ENCODE results near the gene VASH2. TPM values are rescaled to one million over a fixed set of nuclear protein-coding genes. Genes with fewer than 3 reads are reported as not detected.

Gene VASH2
- polyA plus RNA-seq, 1 donor, result 5.1 TPM

- Histone ChIP-seq H3K4me3 (ENCODE audit: low read length) (no peak overlapping the region), H3K27ac (ENCODE audit: low read length) (no peak overlapping the region), H3K36me3 (ENCODE audit: control insufficient read depth, insufficient read depth, low read length) (peaks cover 4% of the 10 kb centered on the region), H3K27me3 (ENCODE audit: control insufficient read depth, insufficient read depth, low read length) (no peaks in the 10 kb centered on the region), H3K9me3 (ENCODE audit: control insufficient read depth, low read depth, low read length) (no peaks in the 10 kb centered on the region), H3K4me1 (ENCODE audit: control insufficient read depth, insufficient read depth, low read length) (no peaks in the 10 kb centered on the region)
- 83% methylated on average over 1 of the region's 8 CpGs for WGBS (ENCODE audit: insufficient coverage, low lambda C conversion rate)
- DNase-seq, result no peak
Measured at GRCh38 chr1:212967801-212968200, 17.5 kb downstream of the VASH2 start.

GRCh38 chr1:212968368-212968863 is 18.1 kb downstream of the VASH2 start:
- no peak for DNase-seq
- Histone ChIP-seq H3K27me3 (ENCODE audit: control insufficient read depth, insufficient read depth, low read length) (no peaks in the 10 kb centered on the region), H3K4me1 (ENCODE audit: control insufficient read depth, insufficient read depth, low read length) (no peaks in the 10 kb centered on the region), H3K36me3 (ENCODE audit: control insufficient read depth, insufficient read depth, low read length) (peaks cover 4% of the 10 kb centered on the region), H3K4me3 (ENCODE audit: low read length) (no peak overlapping the region), H3K9me3 (ENCODE audit: control insufficient read depth, low read depth, low read length) (no peaks in the 10 kb centered on the region), H3K27ac (ENCODE audit: low read length) (no peak overlapping the region)
- WGBS (ENCODE audit: insufficient coverage, low lambda C conversion rate), result no CpG with 5 or more reads among the region's 3 CpGs

DNA sequence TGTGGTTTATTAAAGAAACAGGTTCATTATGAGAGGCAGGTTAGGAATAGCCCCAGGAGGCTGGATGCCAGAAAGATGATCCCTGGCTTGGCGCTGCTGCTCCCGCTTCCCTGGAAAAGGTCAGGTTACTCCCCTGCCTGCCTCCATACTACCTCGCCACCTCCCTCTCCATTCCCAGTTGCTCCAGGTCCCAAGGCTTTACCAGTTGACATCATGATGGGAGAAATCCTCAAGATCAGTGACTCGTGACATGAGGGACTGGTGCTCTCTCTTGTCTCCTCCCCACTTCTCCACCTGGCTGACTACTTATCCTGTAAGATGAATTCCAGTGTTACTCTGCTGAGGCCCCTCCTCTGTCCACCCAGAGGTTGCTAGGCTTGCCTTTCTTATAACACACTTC is 19.7 kb downstream of the VASH2 start:
- Histone ChIP-seq H3K27ac (ENCODE audit: low read length) (no peak overlapping the region), H3K27me3 (ENCODE audit: control insufficient read depth, insufficient read depth, low read length) (no peaks in the 10 kb centered on the region), H3K36me3 (ENCODE audit: control insufficient read depth, insufficient read depth, low read length) (peaks cover 9% of the 10 kb centered on the region), H3K9me3 (ENCODE audit: control insufficient read depth, low read depth, low read length) (no peaks in the 10 kb centered on the region), H3K4me3 (ENCODE audit: low read length) (no peak overlapping the region), H3K4me1 (ENCODE audit: control insufficient read depth, insufficient read depth, low read length) (no peaks in the 10 kb centered on the region)
- no CpG with 5 or more reads among the region's 4 CpGs for WGBS (ENCODE audit: insufficient coverage, low lambda C conversion rate)
- DNase-seq, result no peak

DNA sequence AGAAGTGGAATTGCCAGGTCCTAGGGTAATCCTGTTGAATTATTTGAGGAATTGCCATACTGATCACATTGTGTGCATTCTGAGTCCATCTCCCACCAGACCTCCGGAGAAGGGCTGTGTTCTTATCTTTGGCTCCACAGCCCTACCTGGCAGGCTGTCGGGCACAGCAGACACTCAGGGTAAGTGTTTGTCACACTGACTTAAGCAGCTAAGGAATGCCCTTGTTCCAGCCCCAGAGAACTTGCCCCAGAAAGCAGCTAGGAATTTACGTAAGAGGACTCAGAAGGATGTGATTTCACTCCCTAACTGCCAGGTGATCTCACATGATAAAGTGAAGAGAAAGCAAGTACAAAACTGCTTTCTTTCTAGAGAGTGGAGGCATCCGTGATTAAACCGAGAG is 21.0 kb downstream of the VASH2 start:
- no peak for DNase-seq
- Histone ChIP-seq H3K27me3 (ENCODE audit: control insufficient read depth, insufficient read depth, low read length) (no peaks in the 10 kb centered on the region), H3K4me1 (ENCODE audit: control insufficient read depth, insufficient read depth, low read length) (no peaks in the 10 kb centered on the region), H3K9me3 (ENCODE audit: control insufficient read depth, low read depth, low read length) (no peaks in the 10 kb centered on the region), H3K36me3 (ENCODE audit: control insufficient read depth, insufficient read depth, low read length) (peaks cover 9% of the 10 kb centered on the region), H3K27ac (ENCODE audit: low read length) (no peak overlapping the region), H3K4me3 (ENCODE audit: low read length) (no peak overlapping the region)
- no CpG with 5 or more reads among the region's 5 CpGs for WGBS (ENCODE audit: insufficient coverage, low lambda C conversion rate)

GRCh38 chr1:212973426-212973825 is 23.1 kb downstream of the VASH2 start:
- Histone ChIP-seq H3K27ac (ENCODE audit: low read length) (no peak overlapping the region), H3K27me3 (ENCODE audit: control insufficient read depth, insufficient read depth, low read length) (no peaks in the 10 kb centered on the region), H3K4me1 (ENCODE audit: control insufficient read depth, insufficient read depth, low read length) (no peaks in the 10 kb centered on the region), H3K4me3 (ENCODE audit: low read length) (no peak overlapping the region), H3K36me3 (ENCODE audit: control insufficient read depth, insufficient read depth, low read length) (peaks cover 9% of the 10 kb centered on the region), H3K9me3 (ENCODE audit: control insufficient read depth, low read depth, low read length) (no peaks in the 10 kb centered on the region)
- WGBS (ENCODE audit: insufficient coverage, low lambda C conversion rate), result no CpG with 5 or more reads among the region's 4 CpGs
- DNase-seq, result no peak

DNA sequence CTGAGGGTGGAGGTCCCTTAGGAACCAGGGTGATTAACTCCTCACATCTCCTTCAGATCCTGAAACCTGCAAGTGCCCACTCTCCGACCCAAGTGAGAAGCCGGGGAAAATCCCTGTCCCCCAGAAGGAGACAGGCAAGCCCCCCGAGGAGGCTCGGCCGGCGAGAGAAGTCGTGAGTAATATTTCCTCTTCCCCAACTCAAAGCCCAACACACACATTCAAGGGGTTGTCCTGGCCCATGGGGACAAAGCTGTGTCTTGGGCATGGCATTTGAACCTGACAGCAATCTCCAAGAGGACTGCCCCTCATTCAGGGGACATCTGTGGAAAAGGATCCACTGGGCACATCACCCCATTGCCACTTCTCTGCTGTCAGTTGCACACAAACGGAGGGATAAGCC is 23.6 kb downstream of the VASH2 start:
- WGBS (ENCODE audit: insufficient coverage, low lambda C conversion rate), result no CpG with 5 or more reads among the region's 8 CpGs
- H3K36me3 ChIP-seq (ENCODE audit: control insufficient read depth, insufficient read depth, low read length), result peaks cover 9% of the 10 kb centered on the region
- H3K27ac ChIP-seq (ENCODE audit: low read length), result no peak overlapping the region
- no peak for DNase-seq
- no peaks in the 10 kb centered on the region for H3K4me1 ChIP-seq (ENCODE audit: control insufficient read depth, insufficient read depth, low read length)
- H3K4me3 ChIP-seq (ENCODE audit: low read length), result no peak overlapping the region
- no peaks in the 10 kb centered on the region for H3K9me3 ChIP-seq (ENCODE audit: control insufficient read depth, low read depth, low read length)
- H3K27me3 ChIP-seq (ENCODE audit: control insufficient read depth, insufficient read depth, low read length), result no peaks in the 10 kb centered on the region

DNA sequence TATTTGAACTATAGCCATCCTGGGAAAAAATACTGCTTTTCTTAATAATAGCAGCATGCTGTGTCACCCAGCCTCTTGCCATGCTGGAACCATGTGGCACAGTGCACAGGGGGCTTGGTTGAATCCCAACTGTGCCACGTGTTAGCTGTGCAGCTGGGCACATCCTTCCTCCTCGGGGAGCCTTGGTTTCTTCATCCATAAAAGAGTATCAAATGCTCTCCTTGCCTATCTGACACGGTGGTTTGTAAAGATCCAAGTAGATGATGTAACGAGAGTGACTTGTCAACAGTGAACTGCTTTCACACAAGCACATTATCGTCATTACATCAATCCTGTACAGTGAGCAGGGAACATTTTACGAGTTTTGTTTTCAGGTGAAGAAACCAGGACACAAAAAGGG is 24.4 kb downstream of the VASH2 start:
- no peak overlapping the region for H3K27ac ChIP-seq (ENCODE audit: low read length)
- no peaks in the 10 kb centered on the region for H3K27me3 ChIP-seq (ENCODE audit: control insufficient read depth, insufficient read depth, low read length)
- H3K36me3 ChIP-seq (ENCODE audit: control insufficient read depth, insufficient read depth, low read length), result peaks cover 9% of the 10 kb centered on the region
- H3K4me3 ChIP-seq (ENCODE audit: low read length), result no peak overlapping the region
- no peaks in the 10 kb centered on the region for H3K4me1 ChIP-seq (ENCODE audit: control insufficient read depth, insufficient read depth, low read length)
- no peaks in the 10 kb centered on the region for H3K9me3 ChIP-seq (ENCODE audit: control insufficient read depth, low read depth, low read length)
- no peak for DNase-seq
- WGBS (ENCODE audit: insufficient coverage, low lambda C conversion rate), result no CpG with 5 or more reads among the region's 6 CpGs

- Histone ChIP-seq H3K9me3 (ENCODE audit: control insufficient read depth, low read depth, low read length) (no peaks in the 10 kb centered on the region), H3K36me3 (ENCODE audit: control insufficient read depth, insufficient read depth, low read length) (peaks cover 9% of the 10 kb centered on the region), H3K27ac (ENCODE audit: low read length) (no peak overlapping the region), H3K27me3 (ENCODE audit: control insufficient read depth, insufficient read depth, low read length) (no peaks in the 10 kb centered on the region), H3K4me1 (ENCODE audit: control insufficient read depth, insufficient read depth, low read length) (no peaks in the 10 kb centered on the region), H3K4me3 (ENCODE audit: low read length) (no peak overlapping the region)
- no peak for DNase-seq
- WGBS (ENCODE audit: insufficient coverage, low lambda C conversion rate), result no CpG with 5 or more reads among the region's 10 CpGs
Measured at GRCh38 chr1:212975111-212975918, 25.0 kb downstream of the VASH2 start.

GRCh38 chr1:212976586-212976985 is 26.2 kb downstream of the VASH2 start:
- Histone ChIP-seq H3K9me3 (ENCODE audit: control insufficient read depth, low read depth, low read length) (no peaks in the 10 kb centered on the region), H3K4me3 (ENCODE audit: low read length) (no peak overlapping the region), H3K27me3 (ENCODE audit: control insufficient read depth, insufficient read depth, low read length) (no peaks in the 10 kb centered on the region), H3K4me1 (ENCODE audit: control insufficient read depth, insufficient read depth, low read length) (no peaks in the 10 kb centered on the region), H3K27ac (ENCODE audit: low read length) (no peak overlapping the region), H3K36me3 (ENCODE audit: control insufficient read depth, insufficient read depth, low read length) (peaks cover 9% of the 10 kb centered on the region)
- no peak for DNase-seq
- 67% methylated on average over 1 of the region's 9 CpGs for WGBS (ENCODE audit: insufficient coverage, low lambda C conversion rate)

DNA sequence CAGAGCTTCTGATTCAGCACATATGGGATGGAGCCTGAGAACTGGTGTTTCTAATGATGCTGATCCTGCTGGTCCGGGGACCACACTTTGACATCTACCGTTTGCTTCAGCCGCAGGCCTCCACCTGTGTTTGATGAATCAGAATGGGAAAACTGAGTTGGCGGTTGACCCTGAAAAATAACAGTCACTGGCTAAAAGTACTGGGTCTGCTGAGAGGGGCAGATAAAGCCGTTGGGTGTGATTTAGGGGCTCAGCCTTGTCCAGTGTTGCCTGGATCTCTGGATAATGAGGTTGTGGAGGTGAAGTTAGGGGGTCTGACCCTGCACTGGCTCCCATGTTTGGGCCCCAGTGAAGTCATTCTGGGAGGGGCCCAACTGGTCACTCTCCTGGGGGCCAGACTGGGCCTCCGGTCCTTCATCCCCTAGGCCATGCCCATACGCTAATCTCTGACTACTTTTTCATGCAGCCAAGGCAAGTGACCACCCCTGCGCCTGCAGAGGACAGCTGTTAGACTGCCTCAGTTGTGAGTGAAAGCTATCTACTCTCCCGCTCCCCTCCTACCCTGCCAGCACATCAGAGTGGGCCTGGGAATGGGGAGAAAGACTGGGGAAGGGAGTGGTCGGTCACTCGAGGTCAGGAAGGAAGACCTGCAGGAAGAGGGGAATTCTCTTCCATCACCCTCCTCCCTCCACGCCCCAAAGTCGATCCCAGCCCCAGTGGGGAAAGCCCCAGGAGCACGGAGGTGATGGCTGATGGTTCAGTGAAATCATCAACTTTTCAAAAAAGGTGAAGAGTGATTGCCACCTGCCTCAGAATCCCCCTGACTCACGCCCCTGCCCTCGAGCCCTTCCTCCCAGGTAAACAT is 27.7 kb downstream of the VASH2 start:
- no peaks in the 10 kb centered on the region for H3K27me3 ChIP-seq (ENCODE audit: control insufficient read depth, insufficient read depth, low read length)
- DNase-seq, result no peak
- WGBS (ENCODE audit: insufficient coverage, low lambda C conversion rate), result no CpG with 5 or more reads among the region's 16 CpGs

More for the DNA sequence above, 27.7 kb downstream of the VASH2 start:
- no peak overlapping the region for H3K4me3 ChIP-seq (ENCODE audit: low read length)
- H3K4me1 ChIP-seq (ENCODE audit: control insufficient read depth, insufficient read depth, low read length), result no peaks in the 10 kb centered on the region
- no peaks in the 10 kb centered on the region for H3K9me3 ChIP-seq (ENCODE audit: control insufficient read depth, low read depth, low read length)
- H3K27ac ChIP-seq (ENCODE audit: low read length), result no peak overlapping the region
- peaks cover 7% of the 10 kb centered on the region for H3K36me3 ChIP-seq (ENCODE audit: control insufficient read depth, insufficient read depth, low read length)

All from large intestine (tissue), 3 donors.